ENCODE data around the gene CTXND1. TPM values are rescaled to one million over a fixed set of nuclear protein-coding genes. Genes with fewer than 3 reads are reported as not detected.

Gene CTXND1
- total RNA-seq, 1 experiment from 2014 or later = not detected

GRCh38 chr15:80173022-80173759 lies 78.8 kb downstream of the CTXND1 start:
- peak; percentile 74 for DNase-seq
- no TSS peak for BruUV-seq (replicated peaks)

GRCh38 chr15:80172401-80172800 lies 79.6 kb downstream of the CTXND1 start:
- ATAC-seq = no peak
- Histone ChIP-seq H3K9me3 (ENCODE audit: low read length) (no peaks in the 10 kb centered on the region), H3K4me3 (ENCODE audit: low read length) (no peak overlapping the region), H3K9me2 (replicated peaks; ENCODE audit: low read length) (no peaks in the 10 kb centered on the region), H3K4me1 (ENCODE audit: insufficient read depth, low read length) (peaks cover 25% of the 10 kb centered on the region), H3K4me2 (ENCODE audit: low read length) (no peak overlapping the region), H2AFZ (ENCODE audit: low read length) (no peak overlapping the region), H3K79me2 (ENCODE audit: low read length) (no peaks in the 10 kb centered on the region), H3K9ac (ENCODE audit: low read length) (no peak overlapping the region), H3F3A (ENCODE audit: low read length, unreplicated experiment) (peaks cover 4% of the 10 kb centered on the region), H3K27ac (ENCODE audit: low read length) (no peak overlapping the region), H3K36me3 (ENCODE audit: low read depth, low read length) (peaks cover 10% of the 10 kb centered on the region), H3K27me3 (ENCODE audit: low read length) (no peaks in the 10 kb centered on the region), H4K20me1 (ENCODE audit: low read length) (no peaks in the 10 kb centered on the region)
- DNase-seq = no peak
- ChIA-PET POLR2A (ENCODE audit: unreplicated experiment) (no interaction called here), CTCF (no interaction called here)
- no TSS peak for BruUV-seq (replicated peaks)
- TF ChIP-seq EZH2 (IDR thresholded peaks at IDR 0.05; ENCODE audit: low read length, unreplicated experiment) (no peak), EZH2phosphoT487 (IDR thresholded peaks at IDR 0.05; ENCODE audit: borderline replicate concordance, low read length) (no peak), CTCF (conservative IDR thresholded peaks at IDR 0.05; ENCODE audit: low read depth, low read length) (no peak)
- intact Hi-C loops (cut with micrococcal nuclease) = loop anchor here (5.0 to 10.0 kb wide), 4 partner anchors 65 to 278 kb away; partner anchors contain the start of gene MTHFS

More at GRCh38 chr15:80173022-80173759, 78.8 kb downstream of the CTXND1 start:
- Histone ChIP-seq H3K4me2 (ENCODE audit: low read length) (no peak overlapping the region), H3K9me2 (replicated peaks; ENCODE audit: low read length) (no peaks in the 10 kb centered on the region), H3K4me3 (ENCODE audit: low read length) (no peak overlapping the region), H3K27ac (ENCODE audit: low read length) (no peak overlapping the region), H3K9me3 (ENCODE audit: low read length) (no peaks in the 10 kb centered on the region), H3K9ac (ENCODE audit: low read length) (no peak overlapping the region), H3K27me3 (ENCODE audit: low read length) (no peaks in the 10 kb centered on the region), H4K20me1 (ENCODE audit: low read length) (no peaks in the 10 kb centered on the region), H3K79me2 (ENCODE audit: low read length) (no peaks in the 10 kb centered on the region), H3F3A (ENCODE audit: low read length, unreplicated experiment) (peaks cover 4% of the 10 kb centered on the region), H3K36me3 (ENCODE audit: low read depth, low read length) (peaks cover 17% of the 10 kb centered on the region), H3K4me1 (ENCODE audit: insufficient read depth, low read length) (peaks cover 25% of the 10 kb centered on the region), H2AFZ (ENCODE audit: low read length) (no peak overlapping the region)
- ATAC-seq = peak; percentile 70
- ChIA-PET CTCF (no interaction called here), POLR2A (ENCODE audit: unreplicated experiment) (no interaction called here)
- TF ChIP-seq CTCF (conservative IDR thresholded peaks at IDR 0.05; ENCODE audit: low read depth, low read length) = peak; percentile 75
- no peak for TF ChIP-seq EZH2 (IDR thresholded peaks at IDR 0.05; ENCODE audit: low read length, unreplicated experiment)
- intact Hi-C loops (cut with micrococcal nuclease) = loop anchor here (5.0 to 10.0 kb wide), 4 partner anchors 66 to 278 kb away; partner anchors contain the start of gene MTHFS

- TF ChIP-seq CTCF (conservative IDR thresholded peaks at IDR 0.05; ENCODE audit: low read depth, low read length) (no peak), EZH2phosphoT487 (IDR thresholded peaks at IDR 0.05; ENCODE audit: borderline replicate concordance, low read length) (no peak), EZH2 (IDR thresholded peaks at IDR 0.05; ENCODE audit: low read length, unreplicated experiment) (no peak)
- Histone ChIP-seq H3F3A (ENCODE audit: low read length, unreplicated experiment) (peaks cover 4% of the 10 kb centered on the region), H3K27ac (ENCODE audit: low read length) (no peak overlapping the region), H3K4me2 (ENCODE audit: low read length) (no peak overlapping the region), H3K27me3 (ENCODE audit: low read length) (no peaks in the 10 kb centered on the region), H3K36me3 (ENCODE audit: low read depth, low read length) (peaks cover 4% of the 10 kb centered on the region), H2AFZ (ENCODE audit: low read length) (no peak overlapping the region), H3K9ac (ENCODE audit: low read length) (no peak overlapping the region), H3K9me3 (ENCODE audit: low read length) (no peaks in the 10 kb centered on the region), H3K79me2 (ENCODE audit: low read length) (no peaks in the 10 kb centered on the region), H3K9me2 (replicated peaks; ENCODE audit: low read length) (no peaks in the 10 kb centered on the region), H4K20me1 (ENCODE audit: low read length) (no peaks in the 10 kb centered on the region), H3K4me3 (ENCODE audit: low read length) (no peak overlapping the region), H3K4me1 (ENCODE audit: insufficient read depth, low read length) (peaks cover 25% of the 10 kb centered on the region)
- POLR2A ChIA-PET (ENCODE audit: unreplicated experiment) = no interaction called here
- intact Hi-C loops (cut with micrococcal nuclease) = loop anchor here (5.0 to 10.0 kb wide), 4 partner anchors 64 to 277 kb away; partner anchors contain the start of gene MTHFS
- DNase-seq (no peak), ATAC-seq (no peak)
- CTCF ChIA-PET = no interaction called here
- no TSS peak for BruUV-seq (replicated peaks)
Observed at GRCh38 chr15:80171787-80172186, 80.2 kb downstream of the CTXND1 start.

Measured in PC-3 (cell line).